Muscle layer of duodenum (tissue), 2 donors: ENCODE data around the gene LNPEP.

Experiments
- H3K27ac ChIP-seq: one replicate; pipeline ENCODE4 v1.7.0; 2013; ENCODE audit warnings: mild to moderate bottlenecking, low read length
- H3K27me3 ChIP-seq: one replicate; pipeline ENCODE4 v1.7.0; 2013; ENCODE audit warnings: low read depth, mild to moderate bottlenecking, control low read depth, low read length
- H3K36me3 ChIP-seq, 2 donors: one replicate each; pipeline ENCODE4 v1.7.0; 2013; ENCODE audit warnings: low read length in 2 of 2, control low read depth in 1 of 2, mild to moderate bottlenecking in 1 of 2; ENCODE audit not compliant: insufficient read depth in 2 of 2, control insufficient read depth in 1 of 2
- H3K4me1 ChIP-seq, 2 donors: one replicate each; pipeline ENCODE4 v1.7.0; 2013; ENCODE audit warnings: low read length in 2 of 2, mild to moderate bottlenecking in 2 of 2, control low read depth in 1 of 2, moderate library complexity in 1 of 2; ENCODE audit not compliant: insufficient read depth in 2 of 2, control insufficient read depth in 1 of 2
- H3K4me3 ChIP-seq, 2 donors: one replicate each; pipeline ENCODE4 v1.7.0; 2013; ENCODE audit warnings: low read length in 2 of 2, low read depth in 1 of 2, mild to moderate bottlenecking in 1 of 2
- H3K9me3 ChIP-seq, 2 donors: one replicate each; pipeline ENCODE4 v1.7.0; 2013; ENCODE audit warnings: low read length in 2 of 2, control low read depth in 1 of 2, mild to moderate bottlenecking in 1 of 2; ENCODE audit not compliant: control insufficient read depth in 1 of 2
- donor health status: healthy.

LNPEP gene

DNA sequence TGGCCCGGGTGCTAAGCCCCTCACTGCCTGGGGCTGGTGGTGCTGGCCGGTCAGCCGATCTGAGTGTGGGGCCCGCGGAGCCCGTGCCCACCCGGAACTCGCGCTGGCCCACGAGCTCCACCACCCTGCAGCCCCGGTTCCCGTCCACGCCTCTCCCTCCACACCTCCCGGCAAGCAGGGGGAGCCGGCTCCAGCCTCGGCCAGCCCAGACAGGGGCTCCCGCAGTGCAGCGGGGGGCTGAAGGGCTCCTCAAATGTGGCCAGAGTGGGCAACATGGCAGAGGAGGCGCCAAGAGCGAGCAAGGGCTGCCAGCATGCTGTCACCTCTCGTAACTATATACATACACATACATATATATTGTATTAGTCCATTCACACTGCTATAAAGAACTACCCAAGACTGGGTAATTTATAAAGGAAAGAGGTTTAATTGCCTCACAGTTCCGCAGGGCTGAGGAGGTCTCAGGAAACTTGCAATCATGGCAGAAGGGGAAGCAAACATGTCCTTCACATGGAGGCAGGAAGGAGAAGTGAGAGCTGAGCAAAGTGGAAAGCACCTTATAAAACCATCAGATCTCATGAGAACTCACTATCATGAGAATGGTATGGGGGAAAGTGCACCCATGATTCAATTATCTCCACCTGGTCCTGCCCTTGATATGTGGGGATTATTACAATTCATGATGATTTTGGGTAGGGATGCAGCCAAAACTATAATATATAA is 149.7 kb downstream of the LNPEP start:
- no peaks in the 10 kb centered on the region for H3K27me3 ChIP-seq
- no peak overlapping the region for H3K4me3 ChIP-seq
- peaks cover 0 to 2% of the 10 kb centered on the region in 2 donors for H3K4me1 ChIP-seq
- no peaks in the 10 kb centered on the region for H3K9me3 ChIP-seq
- H3K27ac ChIP-seq, result no peak overlapping the region
- H3K36me3 ChIP-seq, result no peaks in the 10 kb centered on the region
